Activated CD4-positive, alpha-beta T cell treated with anti-CD3 and anti-CD28 coated beads, Interleukin-10, Interleukin-2, amounts not matched to agents 100 ng/mL and 50 ng/mL, durations not matched to agents 16 hours and 8 hours (primary cell): ENCODE results near the gene GSTO2.

Source experiments
- DNase-seq: peaks from one replicate; pipeline ENCODE4 v3.0.0-alpha.2; 2020

GSTO2 gene

GRCh38 chr10:104327745-104328645 is 59.0 kb downstream of the GSTO2 start:
- peak; percentile 25 for DNase-seq

- DNase-seq = no peak
These were observed 59.6 kb downstream of the GSTO2 start for GRCh38 chr10:104328646-104328895.

GRCh38 chr10:104328896-104329710 is 60.1 kb downstream of the GSTO2 start:
- DNase-seq = peak; percentile 88

- DNase-seq = no peak
These were observed 60.8 kb downstream of the GSTO2 start for GRCh38 chr10:104329735-104330134.

GRCh38 chr10:104330168-104331110 is 61.5 kb downstream of the GSTO2 start:
- DNase-seq = no peak

- no peak for DNase-seq
These were observed 62.3 kb downstream of the GSTO2 start for GRCh38 chr10:104331208-104331838.

- DNase-seq = no peak
These were observed 63.5 kb downstream of the GSTO2 start for GRCh38 chr10:104332243-104333031.

GRCh38 chr10:104333032-104333727 is 64.2 kb downstream of the GSTO2 start:
- no peak for DNase-seq

GRCh38 chr10:104333728-104334373 is 64.9 kb downstream of the GSTO2 start:
- DNase-seq = no peak

GRCh38 chr10:104334561-104334960 is 65.6 kb downstream of the GSTO2 start:
- DNase-seq = no peak

- no peak for DNase-seq
These were observed 66.1 kb downstream of the GSTO2 start for GRCh38 chr10:104334965-104335650.

- no peak for DNase-seq
These were observed 68.0 kb downstream of the GSTO2 start for GRCh38 chr10:104336821-104337467.

GRCh38 chr10:104337521-104337984 is 68.6 kb downstream of the GSTO2 start:
- DNase-seq = peak; percentile 29

GRCh38 chr10:104337985-104338735 is 69.2 kb downstream of the GSTO2 start, which contains the start of gene ITPRIP:
TSS of gene ITPRIP (minus strand) at chr10:104338465. CDS start at chr10:104316051, 22,414 bp downstream.
- DNase-seq = peak; percentile 84

GRCh38 chr10:104339469-104340110 is 70.6 kb downstream of the GSTO2 start:
- no peak for DNase-seq

- DNase-seq = no peak
These were observed 71.1 kb downstream of the GSTO2 start for GRCh38 chr10:104340111-104340526.

- no peak for DNase-seq
These were observed 71.7 kb downstream of the GSTO2 start for GRCh38 chr10:104340641-104341040.

- no peak for DNase-seq
These were observed 74.0 kb downstream of the GSTO2 start for GRCh38 chr10:104342941-104343411.
